Heart left ventricle (tissue), 13 donors: Measurements from ENCODE around the gene ETHE1.

Source experiments
- POLR2A ChIP-seq, 2 donors: fragments of 450-650 bp; IDR thresholded peaks; one replicate each; pipeline ENCODE4 v1.6.1; 2017; ENCODE audit warnings: antibody characterized with exemption in 2 of 2, mild to moderate bottlenecking in 2 of 2, moderate library complexity in 2 of 2
- TF ChIP-seq, protein P1 (sequence below), 12 donors: fragments of 200-600 bp; sonication (generic) in 4 of 12; IDR thresholded peaks; one replicate each; pipeline versions ENCODE4 v1.5.0 to v1.8.0; 2018 to 2022; ENCODE audit warnings: antibody characterized with exemption in 12 of 12, mild to moderate bottlenecking in 5 of 12
- donor health status: ischemic (EF 13 %, LVEDD 7.1; RV severe dilation, severe dysfunction).
- donor health status: DM: no; HTN: yes; CAD: no.
- donor health status: DM: no; HTN: no; CAD: no.
- donor health status: ischemic (EF 25% LVEDD 6.9; RV normal size, moderate dysfunction).
- donor health status: ischemic (EF 25% LVEDD 5.7; RV mildly dilated, moderate dysfunction).
- donor health status: ischemic (EF 35%, LVEDD 5.7; RV mildly dilated, moderate dysfunction).
- donor health status: nonischemic (EF 11% LVEDD 7.7; RV severe dilation, severe dysfunction).
- donor health status: DM: yes; HTN: yes; CAD: no.
- donor health status: PGD.
- donor health status: ischemic (EF 29% LVEDD 5.4; RV normal size, mild dysfunction).
- donor health status: nonischemic (EF 23%, LVEDD 6.1; RV moderate dilation, normal function).

DNA sequence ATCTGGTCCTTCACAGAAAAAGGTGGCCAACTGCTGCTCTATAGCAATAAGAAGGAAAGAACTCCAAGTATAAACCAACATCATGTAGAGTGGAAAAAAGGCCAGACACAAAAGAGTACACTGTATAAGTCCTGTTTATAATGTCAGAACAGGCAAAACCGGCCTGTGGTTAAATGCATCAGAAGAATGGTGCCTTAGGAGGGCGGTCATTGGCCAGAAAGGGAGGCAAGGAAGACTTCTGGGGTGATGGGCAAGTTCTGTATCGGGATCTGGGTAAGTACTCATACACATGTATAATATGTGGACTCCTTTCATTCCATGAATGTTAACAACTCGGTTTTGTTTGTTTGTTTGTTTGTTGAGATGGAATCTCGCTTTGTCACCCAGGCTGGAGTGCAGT lies 4.1 kb downstream of the ETHE1 start:
- no peak for TF ChIP-seq POLR2A (IDR thresholded peaks at IDR 0.05)
- TF ChIP-seq, protein P1, sequence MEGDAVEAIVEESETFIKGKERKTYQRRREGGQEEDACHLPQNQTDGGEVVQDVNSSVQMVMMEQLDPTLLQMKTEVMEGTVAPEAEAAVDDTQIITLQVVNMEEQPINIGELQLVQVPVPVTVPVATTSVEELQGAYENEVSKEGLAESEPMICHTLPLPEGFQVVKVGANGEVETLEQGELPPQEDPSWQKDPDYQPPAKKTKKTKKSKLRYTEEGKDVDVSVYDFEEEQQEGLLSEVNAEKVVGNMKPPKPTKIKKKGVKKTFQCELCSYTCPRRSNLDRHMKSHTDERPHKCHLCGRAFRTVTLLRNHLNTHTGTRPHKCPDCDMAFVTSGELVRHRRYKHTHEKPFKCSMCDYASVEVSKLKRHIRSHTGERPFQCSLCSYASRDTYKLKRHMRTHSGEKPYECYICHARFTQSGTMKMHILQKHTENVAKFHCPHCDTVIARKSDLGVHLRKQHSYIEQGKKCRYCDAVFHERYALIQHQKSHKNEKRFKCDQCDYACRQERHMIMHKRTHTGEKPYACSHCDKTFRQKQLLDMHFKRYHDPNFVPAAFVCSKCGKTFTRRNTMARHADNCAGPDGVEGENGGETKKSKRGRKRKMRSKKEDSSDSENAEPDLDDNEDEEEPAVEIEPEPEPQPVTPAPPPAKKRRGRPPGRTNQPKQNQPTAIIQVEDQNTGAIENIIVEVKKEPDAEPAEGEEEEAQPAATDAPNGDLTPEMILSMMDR (IDR thresholded peaks at IDR 0.05): no peak
